HepG2 (cell line): ENCODE results near the gene HSF2BP. TPM values are rescaled to one million over a fixed set of nuclear protein-coding genes. Genes with fewer than 3 reads are reported as not detected.

Experiments
- ATAC-seq: fragments of 200-7000 bp; cut with Tn5 transposase; 3 replicates; pipeline ENCODE4 v1.9.1; 2020; ENCODE audit warnings: mild to moderate bottlenecking, moderate library complexity
- BruUV-seq: library from RNA; stranded (reverse); fragments of 400-500 nt; replicated peaks from 2 replicates; lab custom pipeline; 2021; lab: Mats Ljungman, UMichigan
- CTCF ChIA-PET: fragments of 300-600 bp; formaldehyde crosslinking; extraction: SDS; loops from one replicate; lab custom pipeline; 2021; ENCODE audit warnings: low total read pairs, inconsistent platforms, low intra/inter-chr PET ratio; lab: Yijun Ruan, JAX
- POLR2A ChIA-PET: fragments of 350-600 bp; sonication (Branson Sonifier 250); formaldehyde crosslinking; loops from one replicate; lab custom pipeline; 2020; ENCODE audit warnings: antibody characterized with exemption, inconsistent platforms; lab: Yijun Ruan, JAX
- DNase-seq: peaks from one replicate; pipeline ENCODE4 v3.0.0-alpha.2; 2015; ENCODE audit warnings: low spot score
- FAIRE-seq: peaks from 3 replicates; lab custom pipeline; 2011; peaks lifted over from hg19 to GRCh38; lab: Jason Lieb, UNC
- H2AFZ ChIP-seq: one replicate; pipeline ENCODE4 v1.6.1; 2011; ENCODE audit warnings: low read length, inconsistent platforms
- H3K27ac ChIP-seq: fragments of 300-600 bp; 3 replicates; pipeline ENCODE4 v1.8.0; 2011; ENCODE audit warnings: mixed run types, mild to moderate bottlenecking, mixed read lengths, low read length, inconsistent platforms; ENCODE audit not compliant: insufficient read depth; ENCODE audit errors: extremely low read length
- H3K27me3 ChIP-seq, 2 experiments: fragments of 200-600 bp in 1 of 2; 2 replicates in 1 of 2; 3 replicates in 1 of 2; pipeline versions ENCODE4 v1.6.0 to v1.8.0; 2011; ENCODE audit warnings: low read length in 2 of 2, mild to moderate bottlenecking in 2 of 2, moderate library complexity in 2 of 2, inconsistent platforms in 1 of 2; ENCODE audit not compliant: insufficient read depth in 2 of 2, control insufficient read depth in 1 of 2
- H3K36me3 ChIP-seq, 2 experiments: fragments of 200-600 bp in 1 of 2; replicated peaks in 1 of 2; 2 replicates in 1 of 2; 3 replicates in 1 of 2; pipeline versions ENCODE4 v1.5.1 to v1.8.0; 2011; ENCODE audit warnings: low read length in 2 of 2, inconsistent platforms in 1 of 2; ENCODE audit not compliant: insufficient read depth in 2 of 2, control insufficient read depth in 1 of 2
- H3K4me1 ChIP-seq: 2 replicates; pipeline ENCODE4 v1.5.1; 2012; ENCODE audit warnings: low read length, inconsistent platforms; ENCODE audit not compliant: insufficient read depth
- H3K4me2 ChIP-seq: 2 replicates; pipeline ENCODE4 v1.6.0; 2011; ENCODE audit warnings: low read depth, low read length, inconsistent platforms
- H3K4me3 ChIP-seq, 3 experiments: fragments of 200-600 bp in 1 of 3; sonication (generic), shearing (Covaris generic) in 1 of 3; replicated peaks in 1 of 3; 2 replicates each; pipeline ENCODE4 v1.5.1; 2011 to 2016; ENCODE audit warnings: low read length in 3 of 3, inconsistent platforms in 2 of 3, low read depth in 2 of 3, mild to moderate bottlenecking in 2 of 3, control low read depth in 1 of 3, mixed read lengths in 1 of 3; ENCODE audit not compliant: insufficient read depth in 1 of 3
- H3K79me2 ChIP-seq: one replicate; pipeline ENCODE4 v1.6.1; 2011; ENCODE audit warnings: low read length, inconsistent platforms; ENCODE audit not compliant: insufficient read depth
- H3K9ac ChIP-seq: 2 replicates; pipeline ENCODE4 v1.6.0; 2011; ENCODE audit warnings: mild to moderate bottlenecking, low read depth, low read length, inconsistent platforms; ENCODE audit not compliant: insufficient read depth
- H3K9me3 ChIP-seq: 2 replicates; pipeline ENCODE4 v1.5.1; 2012; ENCODE audit warnings: mild to moderate bottlenecking, low read length
- H4K20me1 ChIP-seq: 2 replicates; pipeline ENCODE4 v1.6.0; 2011; ENCODE audit warnings: inconsistent platforms, mild to moderate bottlenecking, low read length, moderate library complexity; ENCODE audit not compliant: insufficient read depth
- AKAP8 ChIP-seq: sonication (generic); formaldehyde crosslinking; IDR thresholded peaks from 2 replicates; pipeline ENCODE4 v1.5.1; 2020; ENCODE audit warnings: mild to moderate bottlenecking, missing genetic modification reagents
- ARHGAP35 ChIP-seq: sonication (generic); formaldehyde crosslinking; IDR thresholded peaks from 2 replicates; pipeline ENCODE4 v1.9.0; 2022; ENCODE audit warnings: mild to moderate bottlenecking, inconsistent platforms, moderate library complexity, missing genetic modification reagents, borderline replicate concordance
- ASH2L ChIP-seq: fragments of 300-600, 200-600 bp; sonication (generic); IDR thresholded peaks from 2 replicates; pipeline ENCODE4 v1.7.0; 2017; ENCODE audit warnings: low read depth, mild to moderate bottlenecking, moderate library complexity, mixed read lengths, low read length; ENCODE audit not compliant: insufficient read length
- CCAR2 ChIP-seq: fragments of 200-400 bp; formaldehyde crosslinking; optimal IDR thresholded peaks from 2 replicates; pipeline ENCODE3; 2018; ENCODE audit warnings: low read depth, mild to moderate bottlenecking, low read length, moderate library complexity
- GATAD2A ChIP-seq: IDR thresholded peaks from 2 replicates; pipeline ENCODE4 v1.6.1; 2016
- KDM6A ChIP-seq: IDR thresholded peaks from 2 replicates; pipeline ENCODE4 v1.6.1; 2016; ENCODE audit warnings: low read depth
- KLF12 ChIP-seq: sonication (generic); formaldehyde crosslinking; IDR thresholded peaks from 2 replicates; pipeline ENCODE4 v1.4.0; 2020; ENCODE audit warnings: missing genetic modification reagents, borderline replicate concordance
- KMT2B ChIP-seq: IDR thresholded peaks from 2 replicates; pipeline ENCODE4 v1.6.1; 2016; ENCODE audit warnings: missing genetic modification reagents, missing compliant biosample characterization
- MBNL3 ChIP-seq: fragments of 250-450 bp; sonication (Bioruptor Pico); conservative IDR thresholded peaks from 2 replicates; pipeline ENCODE4 v1.8.0; 2022; ENCODE audit warnings: mild to moderate bottlenecking, inconsistent platforms
- MIER2 ChIP-seq: IDR thresholded peaks from 2 replicates; pipeline ENCODE4 v1.6.1; 2016; ENCODE audit warnings: missing biosample characterization, missing genetic modification reagents
- NFRKB ChIP-seq: fragments of 450-650 bp; IDR thresholded peaks from 2 replicates; pipeline ENCODE4 v1.6.1; 2017
- NR1H2 ChIP-seq: sonication (generic); formaldehyde crosslinking; IDR thresholded peaks from 2 replicates; pipeline ENCODE4 v1.8.1; 2022; ENCODE audit warnings: low read depth, missing genetic modification reagents, borderline replicate concordance
- PAF1 ChIP-seq: IDR thresholded peaks from 2 replicates; pipeline ENCODE4 v1.6.1; 2016; ENCODE audit warnings: missing genetic modification reagents, missing compliant biosample characterization
- POLR2AphosphoS5 ChIP-seq: IDR thresholded peaks from 2 replicates; pipeline ENCODE4 v1.6.1; 2012; ENCODE audit warnings: low read depth, low read length
- RXRA ChIP-seq: sonication (generic); formaldehyde crosslinking; IDR thresholded peaks from 2 replicates; pipeline ENCODE4 v1.5.1; 2020; ENCODE audit warnings: missing genetic modification reagents
- TRIM24 ChIP-seq: sonication (generic); formaldehyde crosslinking; IDR thresholded peaks from 2 replicates; pipeline ENCODE4 v1.8.0; 2022; ENCODE audit warnings: mild to moderate bottlenecking, missing genetic modification reagents
- ZNF841 ChIP-seq: sonication (generic); formaldehyde crosslinking; IDR thresholded peaks from 2 replicates; pipeline ENCODE4 v1.8.1; 2023; ENCODE audit warnings: missing genetic modification reagents, borderline replicate concordance
- ZSCAN29 ChIP-seq: sonication (generic); formaldehyde crosslinking; conservative IDR thresholded peaks from 2 replicates; pipeline ENCODE4 v1.4.0; 2020; ENCODE audit warnings: mild to moderate bottlenecking, missing genetic modification reagents
- WGBS: methylation state at CpG from one replicate; pipeline ENCODE4 v1.1.6; 2017; ENCODE audit warnings: low lambda C conversion rate; 5-methylcytosine and 5-hydroxymethylcytosine counted together
- in situ Hi-C: cut with HindIII; loops from 2 replicates; pipeline ENCODE4 v1.10.0; 2017; ENCODE audit warnings: low pct_unique_long_range_greater_than_20kb; ENCODE audit not compliant: extremely low pct_ligation_motif_present
- intact Hi-C: fragments of 100-400 bp; cut with micrococcal nuclease; formaldehyde crosslinking; loops from one replicate; pipeline ENCODE4 v1.10.0; 2022; ENCODE audit not compliant: unreplicated experiment
- polyA plus RNA-seq, 8 experiments: library from polyadenylated mRNA; depleted of rRNA in 3 of 8; stranded (reverse) in 7 of 8; unstranded in 1 of 8; fragments of >200 nt; fragmentation: Illumina TruSeq in 4 of 8; extraction: Trizol in 4 of 8; gene quantifications; 2 replicates each; pipeline versions ENCODE4 v1.2.1 to v1.2.3, GENCODE V29; 2011 to 2016; ENCODE audit warnings: low read depth in 4 of 8, missing spikeins in 1 of 8, mixed read lengths in 1 of 8; ENCODE audit not compliant: insufficient read depth in 1 of 8
- total RNA-seq, 5 experiments: library from RNA; depleted of rRNA; stranded (reverse); fragments of >200 nt; fragmentation: Illumina TruSeq; extraction: Trizol; gene quantifications; 2 replicates each; pipeline ENCODE4 v1.2.3, GENCODE V29; 2016; ENCODE audit warnings: low read depth in 1 of 5

The HSF2BP gene
- total and polyA plus RNA-seq, 2 of the 13 experiments (the other 11 are each of a cell fraction or from before 2014, with no cell fraction given) = 0.67 to 2.2 TPM

DNA sequence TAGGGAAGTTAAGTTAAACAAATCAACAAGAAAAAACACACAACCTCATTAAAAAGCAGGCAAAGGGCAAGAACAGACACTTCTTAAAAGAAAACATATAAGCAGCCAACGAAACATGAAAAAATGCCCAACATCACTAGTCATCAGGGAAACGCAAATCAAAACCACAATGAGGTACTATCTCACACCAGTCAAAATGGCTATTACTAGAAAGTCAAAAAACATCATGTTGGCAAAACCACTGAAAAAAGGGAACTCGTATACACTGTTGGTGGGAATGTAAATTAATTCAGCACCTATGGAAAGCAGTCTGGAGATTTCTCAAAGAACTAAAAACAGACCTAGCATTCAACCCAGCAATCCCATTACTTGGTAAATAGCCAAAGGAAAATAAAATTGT is 51.1 kb downstream of the HSF2BP start:
- no peak for TF ChIP-seq MBNL3 (CRISPR knock-in tag)
- TF ChIP-seq CCAR2 = no peak
- TF ChIP-seq ZNF841 (CRISPR knock-in tag) = no peak
- no peak for TF ChIP-seq RXRA (CRISPR knock-in tag)
- no peak for TF ChIP-seq KDM6A
- no peak for TF ChIP-seq NR1H2 (CRISPR knock-in tag)
- TF ChIP-seq AKAP8 (CRISPR knock-in tag) = no peak
- no peak for TF ChIP-seq ZSCAN29 (CRISPR knock-in tag)
- no peak for TF ChIP-seq GATAD2A (CRISPR knock-in tag)
- TF ChIP-seq NFRKB = no peak
- TF ChIP-seq ASH2L = no peak
- TF ChIP-seq KLF12 (CRISPR knock-in tag) = no peak
- TF ChIP-seq MIER2 (CRISPR knock-in tag) = no peak
- TF ChIP-seq KMT2B (CRISPR knock-in tag) = no peak
- TF ChIP-seq ARHGAP35 = no peak
- no peak for TF ChIP-seq PAF1 (CRISPR knock-in tag)
- TF ChIP-seq POLR2AphosphoS5 = no peak
- TF ChIP-seq TRIM24 (CRISPR knock-in tag) = no peak
- H3K79me2 ChIP-seq = no peaks in the 10 kb centered on the region
- no peak overlapping the region for H3K4me2 ChIP-seq
- no peak overlapping the region for H2AFZ ChIP-seq
- no peak for ATAC-seq
- no peaks in the 10 kb centered on the region for H4K20me1 ChIP-seq
- no peak for DNase-seq
- no peaks in the 10 kb centered on the region for H3K27me3 ChIP-seq
- ChIA-PET POLR2A (no interaction called here), CTCF (no interaction called here)
- 96% methylated on average over 3 of the region's 3 CpGs for WGBS
- H3K9me3 ChIP-seq = no peaks in the 10 kb centered on the region
- BruUV-seq = no TSS peak
- H3K27ac ChIP-seq = no peak overlapping the region
- H3K4me3 ChIP-seq = no peak overlapping the region
- no peak for FAIRE-seq
- intact Hi-C loops (no loop called here), in situ Hi-C loops (no loop called here)
- H3K9ac ChIP-seq = no peak overlapping the region
- H3K4me1 ChIP-seq = peaks cover 82% of the 10 kb centered on the region
- no peaks in the 10 kb centered on the region for H3K36me3 ChIP-seq
